GM12878 (cell line): ENCODE data around the gene SEC14L6. TPM values are rescaled to one million over a fixed set of nuclear protein-coding genes. Genes with fewer than 3 reads are reported as not detected.

Experiments used
- ATAC-seq: fragments of 200-7000 bp; cut with Tn5 transposase; 3 replicates; pipeline ENCODE4 v1.9.1; 2020; ENCODE audit warnings: mild to moderate bottlenecking, moderate library complexity
- BruUV-seq: library from RNA; stranded (reverse); fragments of 400-500 nt; replicated peaks from 2 replicates; lab custom pipeline; 2021; lab: Mats Ljungman, UMichigan
- CTCF ChIA-PET: fragments of 300-600 bp; sonication (Branson Sonifier 250); formaldehyde crosslinking; extraction: SDS; loops from one replicate; lab custom pipeline; 2021; ENCODE audit warnings: inconsistent platforms; lab: Yijun Ruan, JAX
- POLR2A ChIA-PET: fragments of 350-600 bp; formaldehyde crosslinking; extraction: SDS; loops from one replicate; lab custom pipeline; 2021; ENCODE audit warnings: inconsistent platforms; lab: Charles Lee
- RAD21 ChIA-PET: fragments of 300-600 bp; sonication (Branson Sonifier 250); formaldehyde crosslinking; loops from one replicate; lab custom pipeline; 2023; ENCODE audit warnings: antibody characterized with exemption; ENCODE audit not compliant: unreplicated experiment; lab: Charles Lee
- SMC1A ChIA-PET: fragments of 300-600 bp; sonication (Branson Sonifier 250); formaldehyde crosslinking; loops from one replicate; lab custom pipeline; 2023; ENCODE audit not compliant: unreplicated experiment, uncharacterized antibody; lab: Charles Lee
- DNase-seq: peaks from one replicate; pipeline ENCODE4 v3.0.0-alpha.2; 2011; ENCODE audit warnings: low read depth, low spot score
- FAIRE-seq: peaks from 3 replicates; lab custom pipeline; 2011; peaks lifted over from hg19 to GRCh38; lab: Jason Lieb, UNC
- H2AFZ ChIP-seq: 2 replicates; pipeline ENCODE4 v1.6.0; 2011; ENCODE audit warnings: low read depth, low read length, control low read depth; ENCODE audit not compliant: control insufficient read depth
- H3K27ac ChIP-seq: 2 replicates; pipeline ENCODE4 v1.5.1; 2011; ENCODE audit warnings: control low read depth; ENCODE audit not compliant: control insufficient read depth, insufficient read depth
- H3K27me3 ChIP-seq, 2 experiments: replicated peaks in 1 of 2; 2 replicates each; pipeline versions ENCODE4 v1.6.0 to v1.6.1; 2011; ENCODE audit warnings: low read length in 1 of 2; ENCODE audit not compliant: control insufficient read depth in 2 of 2, insufficient read depth in 2 of 2
- H3K36me3 ChIP-seq, 2 experiments: 2 replicates each; pipeline ENCODE4 v1.5.1; 2011; ENCODE audit warnings: low read length in 1 of 2; ENCODE audit not compliant: control insufficient read depth in 2 of 2, insufficient read depth in 2 of 2
- H3K4me1 ChIP-seq: 2 replicates; pipeline ENCODE4 v1.6.1; 2011; ENCODE audit warnings: mild to moderate bottlenecking, low read length, moderate library complexity, mixed read lengths; ENCODE audit not compliant: control insufficient read depth, insufficient read depth
- H3K4me2 ChIP-seq: 2 replicates; pipeline ENCODE4 v1.6.0; 2011; ENCODE audit warnings: control low read depth; ENCODE audit not compliant: control insufficient read depth, insufficient read depth
- H3K4me3 ChIP-seq: fragments of 200-600 bp; sonication (generic); 2 replicates; pipeline ENCODE4 v1.5.1; 2016
- H3K79me2 ChIP-seq: 2 replicates; pipeline ENCODE4 v1.6.0; 2011; ENCODE audit warnings: low read length; ENCODE audit not compliant: control insufficient read depth, insufficient read depth
- H3K9ac ChIP-seq: 2 replicates; pipeline ENCODE4 v1.8.0; 2011; ENCODE audit warnings: low read length, control low read depth, mixed read lengths; ENCODE audit not compliant: control insufficient read depth, insufficient read depth
- H3K9me3 ChIP-seq: replicated peaks from 3 replicates; pipeline ENCODE4 v1.5.1; 2011; ENCODE audit warnings: mild to moderate bottlenecking, low read length; ENCODE audit not compliant: control insufficient read depth, insufficient read depth
- H4K20me1 ChIP-seq: 2 replicates; pipeline ENCODE4 v1.6.0; 2011; ENCODE audit not compliant: control insufficient read depth, insufficient read depth
- CEBPB ChIP-seq, 2 experiments: fragments of 150-350 bp in 1 of 2; IDR thresholded peaks; 2 replicates each; pipeline ENCODE4 v1.6.1; 2012 to 2014; ENCODE audit warnings: low read depth in 2 of 2, low read length in 2 of 2, borderline replicate concordance in 1 of 2, inconsistent platforms in 1 of 2
- EP300 ChIP-seq, 2 experiments: fragments of 150-350 bp in 1 of 2; IDR thresholded peaks; 2 replicates each; pipeline ENCODE4 v1.6.1; 2011 to 2012; ENCODE audit warnings: low read depth in 2 of 2, low read length in 2 of 2, borderline replicate concordance in 1 of 2, improper control_type of control experiment in 1 of 2, inconsistent platforms in 1 of 2; ENCODE audit not compliant: control insufficient read depth in 1 of 2
- JUNB ChIP-seq: IDR thresholded peaks from 2 replicates; pipeline ENCODE4 v1.6.1; 2016; ENCODE audit warnings: antibody characterized with exemption, mild to moderate bottlenecking
- NFXL1 ChIP-seq: fragments of 450-650 bp; IDR thresholded peaks from 2 replicates; pipeline ENCODE4 v1.6.1; 2017; ENCODE audit warnings: antibody characterized with exemption, mild to moderate bottlenecking, borderline replicate concordance
- SMARCA5 ChIP-seq: fragments of 450-650 bp; IDR thresholded peaks from 2 replicates; pipeline ENCODE4 v1.6.1; 2017; ENCODE audit warnings: mild to moderate bottlenecking
- SMC3 ChIP-seq: IDR thresholded peaks from 2 replicates; pipeline ENCODE4 v1.6.1; 2011; ENCODE audit warnings: low read length, improper control_type of control experiment, borderline replicate concordance
- SPI1 ChIP-seq: IDR thresholded peaks from 2 replicates; pipeline ENCODE4 v1.6.1; 2011; ENCODE audit warnings: low read depth, mild to moderate bottlenecking, low read length, moderate library complexity, borderline replicate concordance; ENCODE audit not compliant: insufficient read depth
- ZBTB40 ChIP-seq: fragments of 450-650 bp; IDR thresholded peaks from 2 replicates; pipeline ENCODE4 v1.6.1; 2016; ENCODE audit warnings: mild to moderate bottlenecking, moderate library complexity, borderline replicate concordance
- WGBS: methylation state at CpG from one replicate; pipeline ENCODE4 v1.1.6; 2016; ENCODE audit warnings: low lambda C conversion rate; ENCODE audit not compliant: insufficient replicate concordance, insufficient coverage; ENCODE audit errors: missing lambda C conversion rate; 5-methylcytosine and 5-hydroxymethylcytosine counted together
- in situ Hi-C: fragments of 300-500 bp; cut with MboI; formaldehyde crosslinking; loops from 9 replicates; pipeline ENCODE4 v1.14.3; 2018; ENCODE audit warnings: mixed read lengths
- intact Hi-C: fragments of 100-400 bp; cut with micrococcal nuclease; formaldehyde crosslinking; loops from one replicate; pipeline ENCODE4 v1.14.2; 2022; ENCODE audit not compliant: unreplicated experiment
- polyA plus RNA-seq, 11 experiments: library from polyadenylated mRNA; depleted of rRNA in 4 of 11; unstranded in 6 of 11; stranded (reverse) in 5 of 11; fragments of >200 nt; fragmentation: Nextera tagmentation in 4 of 11; fragmentation: Illumina TruSeq in 1 of 11; extraction: Ambion mirVana in 4 of 11; extraction: Trizol in 1 of 11; gene quantifications; 1 replicate in 1 of 11; 2 replicates in 10 of 11; pipeline versions ENCODE4 v1.2.1 to v1.2.3, GENCODE V29; 2011 to 2016; ENCODE audit warnings: inconsistent platforms in 2 of 11, missing spikeins in 2 of 11, low read depth in 1 of 11
- total RNA-seq, 4 experiments: library from RNA; depleted of rRNA in 3 of 4; stranded (reverse); fragments of >200 nt in 3 of 4; fragmentation: Illumina TruSeq in 1 of 4; extraction: Trizol in 1 of 4; gene quantifications; 2 replicates each; pipeline versions ENCODE4 v1.2.1 to v1.2.3, GENCODE V29; 2013 to 2021
- TF ChIP-seq, protein P1 (sequence below), 3 experiments: IDR thresholded peaks in 2 of 3; conservative IDR thresholded peaks in 1 of 3; 2 replicates each; pipeline ENCODE4 v1.5.1; 2011; ENCODE audit warnings: low read depth in 3 of 3, low read length in 3 of 3, mild to moderate bottlenecking in 3 of 3, control low read depth in 2 of 3, moderate library complexity in 2 of 3, inconsistent platforms in 1 of 3, mixed read lengths in 1 of 3; ENCODE audit not compliant: control insufficient read depth in 2 of 3, insufficient read depth in 1 of 3; ENCODE audit errors: extremely low read depth in 1 of 3
- TF ChIP-seq, protein P2 (sequence below): fragments of 150-350 bp; IDR thresholded peaks from 2 replicates; pipeline ENCODE4 v1.6.1; 2016; ENCODE audit warnings: low read depth, low read length
- TF ChIP-seq, protein P3 (sequence below): fragments of 450-650 bp; IDR thresholded peaks from 2 replicates; pipeline ENCODE4 v1.6.1; 2017; ENCODE audit warnings: borderline replicate concordance

Gene SEC14L6
- total and polyA plus RNA-seq, 10 of the 15 experiments (the other 5 are each of a cell fraction or from before 2014, with no cell fraction given): not detected

DNA sequence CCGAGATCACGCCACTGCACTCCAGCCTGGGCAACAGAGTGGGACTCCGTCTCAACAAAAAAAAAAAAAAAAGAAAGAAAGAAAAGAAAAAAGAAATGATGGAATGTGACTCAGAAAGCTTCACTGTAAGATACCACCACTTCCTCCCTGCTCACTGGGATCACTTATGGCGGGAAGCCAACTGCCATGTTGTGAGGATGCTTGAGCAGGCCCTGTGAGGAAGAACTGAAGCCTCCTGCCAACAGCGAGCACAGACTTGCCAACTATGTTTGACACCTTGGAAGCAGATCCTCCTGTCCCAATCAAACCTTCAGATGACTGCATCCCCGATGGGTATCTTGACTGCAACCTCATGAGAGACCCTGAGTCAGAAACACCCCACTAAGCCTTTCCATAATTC, 8.3 kb downstream of the SEC14L6 start:
- DNase-seq (no peak), FAIRE-seq (no peak), ATAC-seq (no peak)
- H4K20me1 ChIP-seq: no peaks in the 10 kb centered on the region
- intact Hi-C loops (no loop called here), in situ Hi-C loops (no loop called here)
- SMC1A ChIA-PET: interaction anchor here (1.2 kb wide), 1 partner anchor 51 kb away, joined by 3 read pairs; no protein-coding TSS in a partner anchor
- H3K9me3 ChIP-seq: no peaks in the 10 kb centered on the region; the same call in 2 of the 3 replicates
- peaks cover 6 to 13% of the 10 kb centered on the region in 2 experiments for H3K27me3 ChIP-seq
- H3K4me3 ChIP-seq: no peak overlapping the region
- POLR2A ChIA-PET: no interaction called here
- no peaks in the 10 kb centered on the region for H3K79me2 ChIP-seq
- peaks cover 3% of the 10 kb centered on the region; the same call in 1 of the 2 replicates for H3K4me1 ChIP-seq
- CTCF ChIA-PET: no interaction called here
- 56% methylated on average over 3 of the region's 6 CpGs for WGBS
- no peak overlapping the region for H2AFZ ChIP-seq
- H3K36me3 ChIP-seq: no peaks in the 10 kb centered on the region
- H3K9ac ChIP-seq: no peak overlapping the region
- H3K27ac ChIP-seq: no peak overlapping the region
- RAD21 ChIA-PET: no interaction called here
- no TSS peak for BruUV-seq
- no peak for TF ChIP-seq JUNB
- TF ChIP-seq SPI1: no peak
- TF ChIP-seq SMC3: no peak
- TF ChIP-seq, protein P1, sequence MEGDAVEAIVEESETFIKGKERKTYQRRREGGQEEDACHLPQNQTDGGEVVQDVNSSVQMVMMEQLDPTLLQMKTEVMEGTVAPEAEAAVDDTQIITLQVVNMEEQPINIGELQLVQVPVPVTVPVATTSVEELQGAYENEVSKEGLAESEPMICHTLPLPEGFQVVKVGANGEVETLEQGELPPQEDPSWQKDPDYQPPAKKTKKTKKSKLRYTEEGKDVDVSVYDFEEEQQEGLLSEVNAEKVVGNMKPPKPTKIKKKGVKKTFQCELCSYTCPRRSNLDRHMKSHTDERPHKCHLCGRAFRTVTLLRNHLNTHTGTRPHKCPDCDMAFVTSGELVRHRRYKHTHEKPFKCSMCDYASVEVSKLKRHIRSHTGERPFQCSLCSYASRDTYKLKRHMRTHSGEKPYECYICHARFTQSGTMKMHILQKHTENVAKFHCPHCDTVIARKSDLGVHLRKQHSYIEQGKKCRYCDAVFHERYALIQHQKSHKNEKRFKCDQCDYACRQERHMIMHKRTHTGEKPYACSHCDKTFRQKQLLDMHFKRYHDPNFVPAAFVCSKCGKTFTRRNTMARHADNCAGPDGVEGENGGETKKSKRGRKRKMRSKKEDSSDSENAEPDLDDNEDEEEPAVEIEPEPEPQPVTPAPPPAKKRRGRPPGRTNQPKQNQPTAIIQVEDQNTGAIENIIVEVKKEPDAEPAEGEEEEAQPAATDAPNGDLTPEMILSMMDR (IDR thresholded peaks at IDR 0.05 in 2 of 3, conservative IDR thresholded peaks at IDR 0.05 in 1 of 3; ENCODE audit: control insufficient read depth in 2 of 3, extremely low read depth in 1 of 3, insufficient read depth in 1 of 3, low read depth in 3 of 3, low read length in 3 of 3): no peak
- TF ChIP-seq, protein P2, sequence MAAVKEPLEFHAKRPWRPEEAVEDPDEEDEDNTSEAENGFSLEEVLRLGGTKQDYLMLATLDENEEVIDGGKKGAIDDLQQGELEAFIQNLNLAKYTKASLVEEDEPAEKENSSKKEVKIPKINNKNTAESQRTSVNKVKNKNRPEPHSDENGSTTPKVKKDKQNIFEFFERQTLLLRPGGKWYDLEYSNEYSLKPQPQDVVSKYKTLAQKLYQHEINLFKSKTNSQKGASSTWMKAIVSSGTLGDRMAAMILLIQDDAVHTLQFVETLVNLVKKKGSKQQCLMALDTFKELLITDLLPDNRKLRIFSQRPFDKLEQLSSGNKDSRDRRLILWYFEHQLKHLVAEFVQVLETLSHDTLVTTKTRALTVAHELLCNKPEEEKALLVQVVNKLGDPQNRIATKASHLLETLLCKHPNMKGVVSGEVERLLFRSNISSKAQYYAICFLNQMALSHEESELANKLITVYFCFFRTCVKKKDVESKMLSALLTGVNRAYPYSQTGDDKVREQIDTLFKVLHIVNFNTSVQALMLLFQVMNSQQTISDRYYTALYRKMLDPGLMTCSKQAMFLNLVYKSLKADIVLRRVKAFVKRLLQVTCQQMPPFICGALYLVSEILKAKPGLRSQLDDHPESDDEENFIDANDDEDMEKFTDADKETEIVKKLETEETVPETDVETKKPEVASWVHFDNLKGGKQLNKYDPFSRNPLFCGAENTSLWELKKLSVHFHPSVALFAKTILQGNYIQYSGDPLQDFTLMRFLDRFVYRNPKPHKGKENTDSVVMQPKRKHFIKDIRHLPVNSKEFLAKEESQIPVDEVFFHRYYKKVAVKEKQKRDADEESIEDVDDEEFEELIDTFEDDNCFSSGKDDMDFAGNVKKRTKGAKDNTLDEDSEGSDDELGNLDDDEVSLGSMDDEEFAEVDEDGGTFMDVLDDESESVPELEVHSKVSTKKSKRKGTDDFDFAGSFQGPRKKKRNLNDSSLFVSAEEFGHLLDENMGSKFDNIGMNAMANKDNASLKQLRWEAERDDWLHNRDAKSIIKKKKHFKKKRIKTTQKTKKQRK: no peak
- no peak for TF ChIP-seq CEBPB (IDR thresholded peaks at IDR 0.05; ENCODE audit: borderline replicate concordance in 1 of 2, low read depth in 2 of 2, low read length in 2 of 2)
- TF ChIP-seq ZBTB40: no peak
- TF ChIP-seq, protein P3, sequence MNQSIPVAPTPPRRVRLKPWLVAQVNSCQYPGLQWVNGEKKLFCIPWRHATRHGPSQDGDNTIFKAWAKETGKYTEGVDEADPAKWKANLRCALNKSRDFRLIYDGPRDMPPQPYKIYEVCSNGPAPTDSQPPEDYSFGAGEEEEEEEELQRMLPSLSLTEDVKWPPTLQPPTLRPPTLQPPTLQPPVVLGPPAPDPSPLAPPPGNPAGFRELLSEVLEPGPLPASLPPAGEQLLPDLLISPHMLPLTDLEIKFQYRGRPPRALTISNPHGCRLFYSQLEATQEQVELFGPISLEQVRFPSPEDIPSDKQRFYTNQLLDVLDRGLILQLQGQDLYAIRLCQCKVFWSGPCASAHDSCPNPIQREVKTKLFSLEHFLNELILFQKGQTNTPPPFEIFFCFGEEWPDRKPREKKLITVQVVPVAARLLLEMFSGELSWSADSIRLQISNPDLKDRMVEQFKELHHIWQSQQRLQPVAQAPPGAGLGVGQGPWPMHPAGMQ: no peak
- TF ChIP-seq EP300 (IDR thresholded peaks at IDR 0.05; ENCODE audit: borderline replicate concordance in 1 of 2, control insufficient read depth in 1 of 2, low read depth in 2 of 2, low read length in 2 of 2): no peak
- TF ChIP-seq NFXL1: no peak
- no peak for TF ChIP-seq SMARCA5
- no peak overlapping the region for H3K4me2 ChIP-seq
